ENCODE measurements around the gene SLC5A10.

The SLC5A10 gene

DNA sequence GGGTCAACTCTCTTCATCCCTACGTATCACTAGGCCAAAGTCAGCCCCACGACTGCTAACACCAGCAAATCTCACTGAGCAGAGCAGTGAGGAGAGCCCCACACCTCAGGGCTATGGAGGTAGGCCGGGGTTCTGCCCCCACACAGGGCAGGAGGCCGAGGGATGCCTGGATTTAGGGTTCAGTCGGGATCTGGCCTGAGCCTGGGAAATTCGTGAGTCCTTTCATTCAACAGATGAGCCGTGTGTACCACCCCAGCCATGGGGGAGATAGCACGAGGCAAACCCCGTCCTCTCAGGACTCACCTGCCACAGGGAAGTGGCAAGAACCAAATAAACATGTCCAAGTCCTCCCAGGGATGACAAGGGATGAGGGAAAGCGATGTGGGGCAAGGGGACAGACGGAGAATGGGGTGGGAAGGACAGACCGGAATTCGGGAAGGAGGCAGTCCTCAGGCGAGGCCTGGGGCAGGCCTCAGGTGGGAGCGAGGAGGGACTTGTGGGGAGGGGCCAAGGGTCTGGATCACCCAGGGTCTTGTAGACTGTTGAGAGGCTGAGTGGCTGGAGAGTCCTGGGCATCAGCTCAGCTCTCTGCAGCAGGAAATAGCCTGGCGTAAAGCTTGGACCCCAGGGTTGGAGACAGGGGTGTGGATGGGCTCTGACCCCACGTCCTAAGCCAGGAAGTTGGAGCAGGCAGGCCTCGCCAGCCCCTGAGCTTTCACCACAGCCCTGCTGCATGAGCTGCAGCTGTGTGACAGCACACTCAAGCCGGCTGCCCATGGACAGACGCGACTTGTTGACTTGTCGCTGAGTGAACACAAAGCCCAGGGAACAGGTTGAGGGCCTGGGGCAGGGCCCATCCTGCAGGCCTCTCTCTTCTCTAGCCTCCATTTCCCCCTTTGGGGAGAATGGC, 60.5 kb downstream of the SLC5A10 start:
- DNase-seq (ENCODE audit: low spot score): no peak
- TF ChIP-seq, protein P1, sequence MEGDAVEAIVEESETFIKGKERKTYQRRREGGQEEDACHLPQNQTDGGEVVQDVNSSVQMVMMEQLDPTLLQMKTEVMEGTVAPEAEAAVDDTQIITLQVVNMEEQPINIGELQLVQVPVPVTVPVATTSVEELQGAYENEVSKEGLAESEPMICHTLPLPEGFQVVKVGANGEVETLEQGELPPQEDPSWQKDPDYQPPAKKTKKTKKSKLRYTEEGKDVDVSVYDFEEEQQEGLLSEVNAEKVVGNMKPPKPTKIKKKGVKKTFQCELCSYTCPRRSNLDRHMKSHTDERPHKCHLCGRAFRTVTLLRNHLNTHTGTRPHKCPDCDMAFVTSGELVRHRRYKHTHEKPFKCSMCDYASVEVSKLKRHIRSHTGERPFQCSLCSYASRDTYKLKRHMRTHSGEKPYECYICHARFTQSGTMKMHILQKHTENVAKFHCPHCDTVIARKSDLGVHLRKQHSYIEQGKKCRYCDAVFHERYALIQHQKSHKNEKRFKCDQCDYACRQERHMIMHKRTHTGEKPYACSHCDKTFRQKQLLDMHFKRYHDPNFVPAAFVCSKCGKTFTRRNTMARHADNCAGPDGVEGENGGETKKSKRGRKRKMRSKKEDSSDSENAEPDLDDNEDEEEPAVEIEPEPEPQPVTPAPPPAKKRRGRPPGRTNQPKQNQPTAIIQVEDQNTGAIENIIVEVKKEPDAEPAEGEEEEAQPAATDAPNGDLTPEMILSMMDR (IDR thresholded peaks at IDR 0.05; ENCODE audit: extremely low read depth, missing control alignments): no peak

DNA sequence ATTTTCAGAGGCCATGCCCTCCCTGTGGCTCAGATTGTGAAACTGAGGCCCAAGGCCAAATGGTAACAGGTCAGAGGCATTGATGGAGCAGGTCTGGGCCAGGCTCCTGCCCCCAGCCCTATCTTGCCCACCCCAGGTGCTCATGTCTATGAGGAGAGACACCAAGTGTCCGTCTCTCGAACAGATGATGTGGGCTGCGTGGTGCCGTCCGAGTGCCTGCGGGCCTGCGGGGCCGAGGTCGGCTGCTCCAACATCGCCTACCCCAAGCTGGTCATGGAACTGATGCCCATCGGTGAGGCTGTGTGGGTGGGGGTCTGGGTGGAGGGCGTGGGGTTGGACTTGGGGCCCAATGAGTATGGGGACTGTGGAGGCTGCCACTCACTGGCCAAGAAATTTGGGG, 61.3 kb downstream of the SLC5A10 start:
- TF ChIP-seq, protein P1 (IDR thresholded peaks at IDR 0.05; ENCODE audit: extremely low read depth, missing control alignments): no peak
- no peak for DNase-seq (ENCODE audit: low spot score)

DNA sequence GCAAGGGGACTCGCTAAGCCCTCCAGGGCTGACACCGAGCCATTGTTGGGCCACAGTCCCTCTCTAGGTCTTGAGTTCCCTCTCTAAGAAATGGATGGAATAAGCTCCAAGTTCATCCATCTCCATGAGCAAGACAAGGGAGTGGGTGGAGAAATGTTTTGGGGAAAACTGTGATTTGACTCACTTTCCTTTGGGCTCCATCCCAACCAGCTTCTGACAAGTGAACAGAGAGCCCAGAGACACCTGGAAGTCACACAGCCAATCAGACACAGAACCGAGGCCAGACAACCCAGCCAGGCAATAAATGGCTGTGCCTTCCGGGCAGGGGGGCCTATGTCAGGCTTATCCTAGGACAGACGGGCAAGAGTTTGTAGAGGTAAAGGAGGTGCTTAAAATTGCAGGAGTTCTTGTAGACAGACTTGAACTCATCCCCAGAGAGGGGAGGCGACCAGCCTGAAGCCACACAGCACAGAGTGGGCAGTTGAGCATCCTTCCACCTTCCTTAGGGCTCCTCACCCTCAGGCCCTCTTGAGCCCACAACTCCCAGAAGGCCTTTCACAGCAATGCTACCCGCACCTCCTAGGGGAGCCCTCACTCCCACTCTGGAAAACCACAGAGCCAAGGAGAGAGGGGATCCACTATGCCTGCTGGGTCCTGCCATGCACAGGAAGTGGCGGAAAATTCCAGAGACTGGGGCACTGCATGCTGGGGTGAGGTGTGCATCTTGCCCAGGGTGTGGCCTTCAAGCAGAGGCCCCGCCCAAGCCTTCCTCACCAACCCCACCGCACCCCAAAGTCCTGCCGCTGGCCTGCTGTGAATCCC, 62.1 kb downstream of the SLC5A10 start:
- TF ChIP-seq, protein P1 (IDR thresholded peaks at IDR 0.05; ENCODE audit: extremely low read depth, missing control alignments): no peak
- DNase-seq (ENCODE audit: low spot score): no peak

DNA sequence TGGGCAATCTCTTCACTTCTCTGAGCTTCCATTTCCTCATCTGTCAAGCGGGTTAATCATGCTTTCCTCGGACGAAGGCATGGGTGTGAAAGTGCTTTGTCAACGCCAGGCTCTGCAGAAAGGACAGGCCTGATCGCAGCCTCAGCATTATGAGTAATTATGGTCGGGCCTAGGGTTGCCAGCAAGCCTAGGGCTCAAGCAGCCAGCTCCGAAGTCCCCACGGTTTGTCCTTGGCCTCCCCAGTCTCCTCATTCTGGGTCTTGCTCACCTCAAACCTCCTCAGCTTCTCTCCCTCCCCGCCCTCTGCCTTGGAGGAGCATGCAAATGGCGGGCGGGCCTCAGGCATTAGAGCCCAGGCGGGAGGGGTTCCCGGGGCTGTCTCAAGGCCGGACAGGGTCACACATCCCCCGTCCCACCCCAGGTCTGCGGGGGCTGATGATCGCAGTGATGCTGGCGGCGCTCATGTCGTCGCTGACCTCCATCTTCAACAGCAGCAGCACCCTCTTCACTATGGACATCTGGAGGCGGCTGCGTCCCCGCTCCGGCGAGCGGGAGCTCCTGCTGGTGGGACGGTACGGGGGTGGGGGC, 62.8 kb downstream of the SLC5A10 start:
- TF ChIP-seq, protein P1 (IDR thresholded peaks at IDR 0.05; ENCODE audit: extremely low read depth, missing control alignments): no peak
- DNase-seq (ENCODE audit: low spot score): no peak

- TF ChIP-seq, protein P1 (IDR thresholded peaks at IDR 0.05; ENCODE audit: extremely low read depth, missing control alignments): no peak
- DNase-seq (ENCODE audit: low spot score): no peak
Observed at GRCh38 chr17:19015428-19015827, 63.5 kb downstream of the SLC5A10 start.

GRCh38 chr17:19016297-19016696, 64.3 kb downstream of the SLC5A10 start:
- TF ChIP-seq, protein P1 (IDR thresholded peaks at IDR 0.05; ENCODE audit: extremely low read depth, missing control alignments): no peak
- no peak for DNase-seq (ENCODE audit: low spot score)

Measured in GM20000 (cell line).